Activated B cell treated with CpG ODN at 0.5 μM for 24 hours (primary cell): ENCODE results near the gene ITGA1. TPM values are rescaled to one million over a fixed set of nuclear protein-coding genes. Genes with fewer than 3 reads are reported as not detected.

Experiments
- ATAC-seq: fragments of 200-7000 bp; cut with Tn5 transposase; one replicate; pipeline ENCODE4 v1.10.0; 2021; ENCODE audit warnings: low read depth, mild to moderate bottlenecking, moderate library complexity
- CTCF ChIA-PET: fragments of 350-600 bp; sonication (Branson Sonifier 250); formaldehyde crosslinking; loops from one replicate; lab custom pipeline; 2021; ENCODE audit warnings: antibody characterized with exemption; lab: Charles Lee
- POLR2A ChIA-PET: fragments of 350-600 bp; sonication (Branson Sonifier 250); formaldehyde crosslinking; loops from one replicate; lab custom pipeline; 2021; ENCODE audit warnings: antibody characterized with exemption; lab: Charles Lee
- DNase-seq: peaks from one replicate; pipeline ENCODE4 v3.0.0; 2022
- H3K27ac Mint-ChIP-seq: one replicate; pipeline ENCODE4 v1.8.0; 2020; ENCODE audit warnings: mixed read lengths
- H3K27me3 Mint-ChIP-seq: one replicate; pipeline ENCODE4 v1.8.0; 2021; ENCODE audit warnings: mixed read lengths
- H3K36me3 Mint-ChIP-seq: one replicate; pipeline ENCODE4 v1.8.0; 2021; ENCODE audit warnings: low read depth, mixed read lengths
- H3K4me1 Mint-ChIP-seq: one replicate; pipeline ENCODE4 v1.8.0; 2021; ENCODE audit warnings: mixed read lengths
- H3K4me3 Mint-ChIP-seq: one replicate; pipeline ENCODE4 v1.8.0; 2020; ENCODE audit warnings: mild to moderate bottlenecking, mixed read lengths
- H3K9me3 Mint-ChIP-seq: one replicate; pipeline ENCODE4 v1.8.0; 2020; ENCODE audit warnings: mixed read lengths
- intact Hi-C: fragments of 100-400 bp; cut with micrococcal nuclease; formaldehyde crosslinking; loops from one replicate; pipeline ENCODE4 v1.15.1; 2024
- total RNA-seq: library from RNA; stranded (reverse); gene quantifications from 2 replicates; pipeline ENCODE4 v1.2.3, GENCODE V29; 2022
- TF ChIP-seq, protein P1 (sequence below): fragments of 200-600 bp; IDR thresholded peaks from one replicate; pipeline ENCODE4 v1.8.0; 2022; ENCODE audit warnings: antibody characterized with exemption, mild to moderate bottlenecking

Gene ITGA1
- total RNA-seq, 1 donor from 2014 or later = 34.0 TPM

DNA sequence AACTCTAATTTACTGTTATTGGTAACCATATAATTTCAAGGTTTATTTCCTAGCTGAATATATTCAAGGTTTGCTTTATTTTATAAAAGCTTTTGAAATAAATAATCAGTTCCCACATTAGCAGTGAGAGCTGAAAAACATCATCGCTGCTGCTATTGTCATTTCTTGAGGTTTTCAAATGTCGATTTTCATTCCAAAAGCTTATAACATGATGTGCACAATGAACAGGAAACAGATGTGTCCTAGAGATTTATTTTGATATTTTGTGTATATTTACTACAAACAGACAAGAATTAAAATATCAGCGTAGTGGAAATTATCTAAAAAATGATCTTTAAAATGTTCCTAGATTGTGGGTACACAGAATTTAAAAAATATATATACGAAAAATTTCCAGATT is 10.5 kb upstream of the ITGA1 start:
- CTCF ChIA-PET = no interaction called here
- POLR2A ChIA-PET = no interaction called here
- no peaks in the 10 kb centered on the region for H3K36me3 Mint-ChIP-seq
- TF ChIP-seq, protein P1, sequence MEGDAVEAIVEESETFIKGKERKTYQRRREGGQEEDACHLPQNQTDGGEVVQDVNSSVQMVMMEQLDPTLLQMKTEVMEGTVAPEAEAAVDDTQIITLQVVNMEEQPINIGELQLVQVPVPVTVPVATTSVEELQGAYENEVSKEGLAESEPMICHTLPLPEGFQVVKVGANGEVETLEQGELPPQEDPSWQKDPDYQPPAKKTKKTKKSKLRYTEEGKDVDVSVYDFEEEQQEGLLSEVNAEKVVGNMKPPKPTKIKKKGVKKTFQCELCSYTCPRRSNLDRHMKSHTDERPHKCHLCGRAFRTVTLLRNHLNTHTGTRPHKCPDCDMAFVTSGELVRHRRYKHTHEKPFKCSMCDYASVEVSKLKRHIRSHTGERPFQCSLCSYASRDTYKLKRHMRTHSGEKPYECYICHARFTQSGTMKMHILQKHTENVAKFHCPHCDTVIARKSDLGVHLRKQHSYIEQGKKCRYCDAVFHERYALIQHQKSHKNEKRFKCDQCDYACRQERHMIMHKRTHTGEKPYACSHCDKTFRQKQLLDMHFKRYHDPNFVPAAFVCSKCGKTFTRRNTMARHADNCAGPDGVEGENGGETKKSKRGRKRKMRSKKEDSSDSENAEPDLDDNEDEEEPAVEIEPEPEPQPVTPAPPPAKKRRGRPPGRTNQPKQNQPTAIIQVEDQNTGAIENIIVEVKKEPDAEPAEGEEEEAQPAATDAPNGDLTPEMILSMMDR = no peak
- no peak overlapping the region for H3K4me3 Mint-ChIP-seq
- DNase-seq (no peak), ATAC-seq (no peak)
- H3K9me3 Mint-ChIP-seq = no peaks in the 10 kb centered on the region
- no peak overlapping the region for H3K27ac Mint-ChIP-seq
- peaks cover 8% of the 10 kb centered on the region for H3K4me1 Mint-ChIP-seq
- intact Hi-C loops = no loop called here
- peaks cover 11% of the 10 kb centered on the region for H3K27me3 Mint-ChIP-seq

DNA sequence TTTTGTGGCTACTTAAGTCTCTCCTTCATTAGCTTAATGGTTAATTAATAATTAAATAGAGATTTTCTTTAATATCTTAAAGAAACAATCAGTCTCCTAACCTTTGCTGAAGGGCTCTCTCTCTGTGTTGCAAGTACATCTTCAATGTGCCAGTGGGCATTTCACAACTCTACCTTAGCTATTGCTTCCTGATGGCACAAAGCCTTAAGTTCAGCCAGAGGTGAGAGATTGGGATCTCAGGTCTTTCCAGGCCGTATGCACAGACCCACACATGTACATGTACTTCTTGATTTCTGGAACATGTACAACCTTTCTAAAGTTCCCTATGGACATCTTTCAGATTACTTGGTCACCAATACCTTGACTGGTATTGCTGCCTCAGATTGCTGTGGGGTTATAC is 8.9 kb upstream of the ITGA1 start:
- H3K4me3 Mint-ChIP-seq = no peak overlapping the region
- DNase-seq (no peak), ATAC-seq (no peak)
- no peak overlapping the region for H3K27ac Mint-ChIP-seq
- H3K27me3 Mint-ChIP-seq = peaks cover 19% of the 10 kb centered on the region
- TF ChIP-seq, protein P1 = no peak
- POLR2A ChIA-PET = interaction anchor here (0.5 kb wide), 1 partner anchor 311 kb away, joined by 3 read pairs; no protein-coding TSS in a partner anchor
- H3K9me3 Mint-ChIP-seq = no peaks in the 10 kb centered on the region
- intact Hi-C loops = no loop called here
- CTCF ChIA-PET = no interaction called here
- no peaks in the 10 kb centered on the region for H3K36me3 Mint-ChIP-seq
- H3K4me1 Mint-ChIP-seq = peaks cover 8% of the 10 kb centered on the region

DNA sequence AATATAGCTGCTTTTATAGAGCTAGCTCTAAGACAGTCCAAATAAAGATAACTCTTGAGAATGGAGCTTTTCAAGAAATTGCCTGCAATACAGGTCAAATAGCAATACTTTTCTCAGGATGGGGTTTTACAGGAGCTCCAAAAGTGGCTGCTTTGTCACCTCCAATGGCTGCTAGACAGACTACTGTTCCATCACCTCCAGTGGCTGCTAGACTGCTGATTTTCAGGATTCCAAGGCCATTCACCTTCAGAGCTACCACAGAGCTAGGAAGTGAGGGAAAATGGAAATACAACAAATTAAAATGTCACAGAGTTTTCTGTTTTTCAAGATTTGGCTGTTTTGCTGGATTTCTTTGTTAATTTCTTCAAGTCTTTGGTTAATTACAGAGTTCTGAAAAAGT is 8.5 kb upstream of the ITGA1 start:
- CTCF ChIA-PET = no interaction called here
- DNase-seq (no peak), ATAC-seq (no peak)
- TF ChIP-seq, protein P1 = no peak
- no peaks in the 10 kb centered on the region for H3K9me3 Mint-ChIP-seq
- peaks cover 19% of the 10 kb centered on the region for H3K27me3 Mint-ChIP-seq
- peaks cover 8% of the 10 kb centered on the region for H3K4me1 Mint-ChIP-seq
- no peaks in the 10 kb centered on the region for H3K36me3 Mint-ChIP-seq
- no peak overlapping the region for H3K27ac Mint-ChIP-seq
- H3K4me3 Mint-ChIP-seq = no peak overlapping the region
- intact Hi-C loops = no loop called here
- POLR2A ChIA-PET = interaction anchor here (0.5 kb wide), 1 partner anchor 311 kb away, joined by 3 read pairs; no protein-coding TSS in a partner anchor

DNA sequence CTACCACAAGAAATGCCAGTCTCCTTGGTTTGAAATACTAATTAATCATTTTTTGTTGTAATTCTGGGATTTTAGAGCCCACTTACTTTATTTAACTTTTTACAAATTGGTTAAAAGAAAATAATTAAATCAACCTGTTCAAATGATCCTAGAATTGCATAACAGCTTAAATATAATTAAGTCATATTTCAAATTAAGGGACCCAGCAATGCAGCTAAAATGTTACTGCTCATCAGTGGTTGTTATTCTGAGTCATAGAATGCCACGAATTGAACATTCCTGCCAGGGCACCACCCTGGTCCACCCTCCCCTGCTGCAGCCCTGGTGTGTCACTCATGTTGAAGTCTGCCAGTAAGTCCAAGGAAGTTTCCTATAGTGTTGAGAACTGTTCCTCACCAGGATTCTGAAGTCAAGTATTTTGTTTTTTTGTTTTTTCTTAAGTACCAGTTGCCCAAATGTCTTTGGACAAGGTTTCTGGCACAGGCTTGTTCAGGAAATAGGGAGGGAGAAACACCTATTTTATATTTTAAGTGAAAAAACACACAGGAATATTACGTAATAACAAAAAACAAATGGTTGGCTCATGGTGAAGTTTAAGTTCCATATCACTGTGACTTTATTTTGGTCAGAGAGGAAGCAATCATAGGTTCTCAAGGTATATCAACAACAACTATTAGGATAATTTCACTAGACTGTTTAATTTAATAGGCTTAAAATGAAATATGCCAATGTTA is 4.3 kb upstream of the ITGA1 start:
- H3K27me3 Mint-ChIP-seq = peaks cover 27% of the 10 kb centered on the region
- ChIA-PET CTCF (no interaction called here), POLR2A (no interaction called here)
- H3K4me1 Mint-ChIP-seq = peaks cover 15% of the 10 kb centered on the region
- H3K9me3 Mint-ChIP-seq = no peaks in the 10 kb centered on the region
- no peak overlapping the region for H3K27ac Mint-ChIP-seq
- TF ChIP-seq, protein P1 = no peak
- no peak overlapping the region for H3K4me3 Mint-ChIP-seq
- ATAC-seq (no peak), DNase-seq (no peak)
- intact Hi-C loops = loop anchor here (10.0 kb wide), 1 partner anchor 1819 kb away; no protein-coding TSS in a partner anchor
- no peaks in the 10 kb centered on the region for H3K36me3 Mint-ChIP-seq

DNA sequence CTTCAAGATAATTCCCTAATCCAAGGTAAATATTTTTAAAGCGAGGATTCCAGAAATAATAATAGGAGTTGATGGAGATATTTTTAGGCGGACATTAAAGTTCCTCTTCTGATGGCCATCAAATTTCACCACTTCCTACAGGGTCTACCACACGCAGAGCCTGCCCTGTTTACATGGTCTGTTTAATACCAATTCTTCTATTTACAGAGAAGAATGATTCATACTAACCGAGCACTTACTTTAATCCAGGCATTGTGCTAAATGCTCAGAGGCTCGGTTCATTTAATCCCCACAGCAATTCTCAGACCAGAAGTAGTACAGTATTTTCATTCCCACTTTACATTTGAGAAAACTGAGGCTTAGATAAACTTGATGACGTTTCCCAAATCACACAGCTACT is 3.0 kb upstream of the ITGA1 start:
- ATAC-seq (no peak), DNase-seq (no peak)
- H3K9me3 Mint-ChIP-seq = no peaks in the 10 kb centered on the region
- no peaks in the 10 kb centered on the region for H3K36me3 Mint-ChIP-seq
- peaks cover 15% of the 10 kb centered on the region for H3K4me1 Mint-ChIP-seq
- TF ChIP-seq, protein P1 = no peak
- ChIA-PET CTCF (no interaction called here), POLR2A (no interaction called here)
- intact Hi-C loops = loop anchor here (10.0 kb wide), 1 partner anchor 1820 kb away; no protein-coding TSS in a partner anchor
- no peak overlapping the region for H3K27ac Mint-ChIP-seq
- peaks cover 24% of the 10 kb centered on the region for H3K27me3 Mint-ChIP-seq
- no peak overlapping the region for H3K4me3 Mint-ChIP-seq
